HepG2 (cell line): Measurements from ENCODE around the gene ZDHHC6. TPM values are rescaled to one million over a fixed set of nuclear protein-coding genes. Genes with fewer than 3 reads are reported as not detected.

Source experiments
- ARID4A ChIP-seq: sonication (generic); formaldehyde crosslinking; IDR thresholded peaks from 2 replicates; pipeline ENCODE4 v1.5.0; 2020; ENCODE audit warnings: mild to moderate bottlenecking, missing genetic modification reagents, borderline replicate concordance
- ELF3 ChIP-seq: IDR thresholded peaks from 2 replicates; pipeline ENCODE4 v1.6.1; 2016; ENCODE audit warnings: missing genetic modification reagents, missing compliant biosample characterization
- EP300 ChIP-seq, 3 experiments: sonication (generic) in 1 of 3; formaldehyde crosslinking in 1 of 3; IDR thresholded peaks; 2 replicates each; pipeline versions ENCODE4 v1.5.1 to v1.6.1; 2011 to 2020; ENCODE audit warnings: low read depth in 2 of 3, low read length in 2 of 3, borderline replicate concordance in 1 of 3, improper control_type of control experiment in 1 of 3, mild to moderate bottlenecking in 1 of 3, missing genetic modification reagents in 1 of 3, moderate library complexity in 1 of 3
- FOXO1 ChIP-seq: sonication (generic); formaldehyde crosslinking; IDR thresholded peaks from 2 replicates; pipeline ENCODE4 v1.4.0; 2020; ENCODE audit warnings: missing genetic modification reagents
- HIVEP1 ChIP-seq: sonication (generic); formaldehyde crosslinking; IDR thresholded peaks from 2 replicates; pipeline ENCODE4 v1.4.0; 2020; ENCODE audit warnings: mild to moderate bottlenecking, missing genetic modification reagents
- HOMEZ ChIP-seq: IDR thresholded peaks from 2 replicates; pipeline ENCODE4 v1.6.1; 2016; ENCODE audit warnings: low read depth
- HOXA5 ChIP-seq: sonication (generic); formaldehyde crosslinking; IDR thresholded peaks from 2 replicates; pipeline ENCODE4 v1.4.0; 2020; ENCODE audit warnings: missing genetic modification reagents
- LCORL ChIP-seq, 2 experiments: fragments of 450-650 bp in 1 of 2; sonication (generic) in 1 of 2; formaldehyde crosslinking in 1 of 2; IDR thresholded peaks; 2 replicates each; pipeline versions ENCODE4 v1.5.0 to v1.6.1; 2017 to 2020; ENCODE audit warnings: antibody characterized with exemption in 1 of 2, missing genetic modification reagents in 1 of 2
- NFATC3 ChIP-seq: sonication (generic); formaldehyde crosslinking; IDR thresholded peaks from 2 replicates; pipeline ENCODE4 v1.5.1; 2020; ENCODE audit warnings: mild to moderate bottlenecking, missing genetic modification reagents
- NR3C1 ChIP-seq: sonication (generic); formaldehyde crosslinking; IDR thresholded peaks from 2 replicates; pipeline ENCODE4 v1.4.0; 2020; ENCODE audit warnings: missing genetic modification reagents
- PAWR ChIP-seq: sonication (generic); formaldehyde crosslinking; IDR thresholded peaks from 2 replicates; pipeline ENCODE4 v1.4.0; 2020; ENCODE audit warnings: missing genetic modification reagents, mild to moderate bottlenecking, borderline replicate concordance
- RFX3 ChIP-seq: IDR thresholded peaks from 2 replicates; pipeline ENCODE4 v1.6.1; 2016; ENCODE audit warnings: missing biosample characterization, missing genetic modification reagents
- RXRB ChIP-seq: IDR thresholded peaks from 2 replicates; pipeline ENCODE4 v1.6.1; 2016; ENCODE audit warnings: borderline replicate concordance, missing genetic modification reagents, missing compliant biosample characterization
- SALL2 ChIP-seq: sonication (generic); formaldehyde crosslinking; IDR thresholded peaks from 2 replicates; pipeline ENCODE4 v1.8.1; 2023; ENCODE audit warnings: mild to moderate bottlenecking, missing genetic modification reagents, inconsistent platforms
- TBX2 ChIP-seq: sonication (generic); formaldehyde crosslinking; IDR thresholded peaks from 2 replicates; pipeline ENCODE4 v1.5.0; 2020; ENCODE audit warnings: missing genetic modification reagents, mild to moderate bottlenecking, borderline replicate concordance
- TSC22D2 ChIP-seq: sonication (generic); formaldehyde crosslinking; IDR thresholded peaks from 2 replicates; pipeline ENCODE4 v1.5.1; 2020; ENCODE audit warnings: missing genetic modification reagents, mild to moderate bottlenecking, borderline replicate concordance
- WIZ ChIP-seq: sonication (generic); formaldehyde crosslinking; IDR thresholded peaks from 2 replicates; pipeline ENCODE4 v1.5.1; 2020; ENCODE audit warnings: mild to moderate bottlenecking, missing genetic modification reagents
- ZBTB42 ChIP-seq: sonication (generic); formaldehyde crosslinking; IDR thresholded peaks from 2 replicates; pipeline ENCODE4 v1.5.0; 2020; ENCODE audit warnings: mild to moderate bottlenecking, missing genetic modification reagents
- ZEB1 ChIP-seq: IDR thresholded peaks from 2 replicates; pipeline ENCODE4 v1.6.1; 2012; ENCODE audit warnings: mild to moderate bottlenecking, low read depth, inconsistent platforms; ENCODE audit not compliant: insufficient replicate concordance
- ZFP36 ChIP-seq: fragments of 150-350 bp; IDR thresholded peaks from 2 replicates; pipeline ENCODE4 v1.6.1; 2018; ENCODE audit warnings: borderline replicate concordance, low read length, low read depth; ENCODE audit not compliant: partially characterized antibody
- ZFP82 ChIP-seq: sonication (generic); formaldehyde crosslinking; IDR thresholded peaks from 2 replicates; pipeline ENCODE4 v1.5.1; 2020; ENCODE audit warnings: mild to moderate bottlenecking, missing genetic modification reagents, borderline replicate concordance
- ZNF136 ChIP-seq: sonication (generic); formaldehyde crosslinking; IDR thresholded peaks from 2 replicates; pipeline ENCODE4 v1.8.1; 2022; ENCODE audit warnings: low read depth, mild to moderate bottlenecking, moderate library complexity, missing genetic modification reagents
- ZNF282 ChIP-seq: fragments of 450-650 bp; IDR thresholded peaks from 2 replicates; pipeline ENCODE4 v1.6.1; 2018; ENCODE audit not compliant: partially characterized antibody
- ZNF644 ChIP-seq: IDR thresholded peaks from 2 replicates; pipeline ENCODE4 v1.6.1; 2016; ENCODE audit warnings: low read depth
- ZNF691 ChIP-seq: sonication (generic); formaldehyde crosslinking; IDR thresholded peaks from 2 replicates; pipeline ENCODE4 v1.4.0; 2020; ENCODE audit warnings: missing genetic modification reagents, low read depth, mild to moderate bottlenecking, borderline replicate concordance
- polyA plus RNA-seq, 8 experiments: library from polyadenylated mRNA; depleted of rRNA in 3 of 8; stranded (reverse) in 7 of 8; unstranded in 1 of 8; fragments of >200 nt; fragmentation: Illumina TruSeq in 4 of 8; extraction: Trizol in 4 of 8; gene quantifications; 2 replicates each; pipeline versions ENCODE4 v1.2.1 to v1.2.3, GENCODE V29; 2011 to 2016; ENCODE audit warnings: low read depth in 4 of 8, missing spikeins in 1 of 8, mixed read lengths in 1 of 8; ENCODE audit not compliant: insufficient read depth in 1 of 8
- total RNA-seq, 5 experiments: library from RNA; depleted of rRNA; stranded (reverse); fragments of >200 nt; fragmentation: Illumina TruSeq; extraction: Trizol; gene quantifications; 2 replicates each; pipeline ENCODE4 v1.2.3, GENCODE V29; 2016; ENCODE audit warnings: low read depth in 1 of 5

ZDHHC6 gene
- total and polyA plus RNA-seq, 2 of the 13 experiments (the other 11 are each of a cell fraction or from before 2014, with no cell fraction given) = 20.9 to 49.4 TPM

GRCh38 chr10:112394475-112394875 is 52.2 kb downstream of the ZDHHC6 start (continued):
- TF ChIP-seq ZEB1 (peak; percentile 77), ZFP82 (CRISPR knock-in tag) (no peak), ZNF136 (0 out of 2 replicates have a peak, but pooled peaks have one; percentile 19), ZNF282 (no peak), HOMEZ (CRISPR knock-in tag) (peak; percentile 84; the same call in 1 of the 2 replicates), RFX3 (CRISPR knock-in tag) (no peak), TSC22D2 (CRISPR knock-in tag) (peak; percentile 63; the same call in 1 of the 2 replicates), SALL2 (CRISPR knock-in tag) (peak; percentile 56; the same call in 1 of the 2 replicates), LCORL (IDR thresholded peaks at IDR 0.05) (peak; percentile 89), LCORL (CRISPR knock-in tag; IDR thresholded peaks at IDR 0.05) (peak; percentile 74), ZFP36 (no peak), ZNF644 (CRISPR knock-in tag) (peak; percentile 60), ZNF691 (CRISPR knock-in tag) (peak; percentile 42; the same call in 1 of the 2 replicates), FOXO1 (peak; percentile 87), NR3C1 (no peak), HOXA5 (no peak), WIZ (CRISPR knock-in tag) (no peak), EP300 (IDR thresholded peaks at IDR 0.05; ENCODE audit: low read depth in 2 of 2, low read length in 2 of 2) (peak; percentile 15 to 96; a peak in 2 of 4 replicates), EP300 (CRISPR knock-in tag; IDR thresholded peaks at IDR 0.05; ENCODE audit: borderline replicate concordance) (peak; percentile 86), ARID4A (CRISPR knock-in tag) (peak; percentile 56; the same call in 1 of the 2 replicates), NFATC3 (no peak), ZBTB42 (CRISPR knock-in tag) (no peak), ELF3 (peak; percentile 92), PAWR (no peak), RXRB (CRISPR knock-in tag) (peak; percentile 92), TBX2 (peak; percentile 99), HIVEP1 (no peak)
